NCI-H446 (cell line): ENCODE data around the gene SNPH.

Experiments used
- DNase-seq, 2 experiments: peaks; one replicate each; lab custom pipeline; 2025; lab: John Stamatoyannopoulos, UW

SNPH gene

GRCh38 chr20:1323830-1324597 lies 57.9 kb downstream of the SNPH start:
- DNase-seq, result no peak

DNA sequence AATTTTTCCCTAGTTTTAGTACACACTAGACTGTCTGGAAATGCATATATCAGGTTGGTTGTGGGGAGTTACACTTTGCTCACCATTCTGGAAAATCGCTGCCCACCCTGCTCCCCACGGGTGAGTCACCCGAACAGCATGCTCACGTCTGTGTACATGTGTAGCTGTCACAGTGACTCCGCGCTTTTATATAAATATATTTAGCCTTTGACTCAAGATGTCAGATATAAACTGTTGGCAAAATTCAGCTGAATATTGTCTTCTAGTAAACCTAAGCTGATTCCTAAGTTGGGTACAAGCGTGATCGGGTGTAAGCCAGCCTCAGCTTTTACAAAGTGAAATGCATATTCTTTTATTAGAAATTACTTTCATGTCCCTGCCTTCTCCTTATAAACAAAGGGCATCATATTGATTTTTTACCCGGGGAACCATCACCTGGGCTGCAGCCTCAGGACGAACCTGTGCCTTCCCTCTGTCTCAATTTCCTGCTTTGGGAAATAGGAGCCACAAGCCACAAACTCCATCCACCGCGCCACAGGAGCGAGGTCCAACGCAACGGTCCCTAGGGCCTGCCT lies 58.6 kb downstream of the SNPH start:
- no peak for DNase-seq

GRCh38 chr20:1325173-1326030 lies 59.3 kb downstream of the SNPH start:
- peak; percentile 92 to 98 for DNase-seq

DNA sequence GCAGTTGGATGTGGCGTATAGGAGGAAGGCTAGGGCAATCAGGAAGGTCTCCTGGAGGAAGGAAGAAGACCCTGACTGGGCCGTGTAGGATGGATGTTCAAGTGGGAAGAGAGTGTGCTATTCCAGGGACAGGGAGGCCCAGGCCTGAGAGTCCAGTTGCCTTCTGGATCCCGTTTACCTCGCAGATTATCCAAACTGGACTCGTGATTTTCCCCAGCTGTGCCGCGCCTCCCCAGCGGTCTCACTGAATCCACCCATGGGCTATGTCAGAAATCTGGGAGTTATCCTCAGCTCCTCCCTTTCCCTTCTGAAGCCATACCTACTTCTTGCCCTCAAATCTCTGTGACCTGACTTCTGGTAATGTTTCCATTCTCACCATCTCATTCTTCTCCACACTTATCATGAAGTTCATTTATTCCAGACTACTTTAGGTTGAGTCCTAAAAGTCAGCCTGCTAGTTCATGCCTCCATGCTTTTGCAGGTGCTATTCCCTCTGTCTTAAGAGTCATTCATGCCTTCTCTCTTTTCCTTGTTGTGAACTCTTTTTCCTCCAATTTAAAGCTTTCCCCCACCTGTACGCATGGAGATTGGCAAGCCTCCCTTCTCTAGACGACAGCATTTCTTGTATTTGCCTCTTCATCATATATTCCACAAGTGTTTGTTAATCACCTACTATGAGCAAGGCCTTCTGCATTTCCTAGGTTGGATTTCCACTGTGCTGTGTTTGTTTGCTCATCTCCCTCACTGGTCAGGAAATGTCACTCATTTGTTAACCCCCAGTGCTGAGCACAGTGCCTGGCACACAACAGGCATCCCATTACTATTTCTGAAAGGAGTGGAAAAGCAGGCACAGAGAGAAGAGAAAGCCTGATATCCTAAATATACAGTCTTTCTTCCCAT lies 60.2 kb downstream of the SNPH start:
- DNase-seq, result no peak

DNA sequence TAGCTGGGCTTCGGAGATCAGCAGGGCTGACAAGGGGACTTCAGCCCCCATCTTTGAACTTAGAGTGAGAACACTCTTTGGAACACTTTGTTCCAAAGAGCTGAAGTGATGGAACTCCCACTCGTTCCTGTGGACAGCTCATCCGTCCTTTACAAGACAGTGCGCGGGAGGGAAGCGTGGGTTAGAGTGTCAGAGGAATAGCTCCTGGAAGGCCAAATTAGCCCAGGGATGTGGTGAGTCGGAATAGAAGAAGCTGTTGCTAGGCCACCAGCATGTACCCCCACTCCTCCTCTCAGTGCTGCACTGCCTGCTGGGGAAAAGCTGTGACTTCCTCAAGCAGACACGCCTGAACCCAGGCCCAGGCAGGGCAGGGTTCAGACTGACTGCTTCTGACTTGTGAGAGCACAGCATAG lies 61.2 kb downstream of the SNPH start:
- DNase-seq, result no peak

- no peak for DNase-seq
Observed at GRCh38 chr20:1327827-1328679, 62.0 kb downstream of the SNPH start.

DNA sequence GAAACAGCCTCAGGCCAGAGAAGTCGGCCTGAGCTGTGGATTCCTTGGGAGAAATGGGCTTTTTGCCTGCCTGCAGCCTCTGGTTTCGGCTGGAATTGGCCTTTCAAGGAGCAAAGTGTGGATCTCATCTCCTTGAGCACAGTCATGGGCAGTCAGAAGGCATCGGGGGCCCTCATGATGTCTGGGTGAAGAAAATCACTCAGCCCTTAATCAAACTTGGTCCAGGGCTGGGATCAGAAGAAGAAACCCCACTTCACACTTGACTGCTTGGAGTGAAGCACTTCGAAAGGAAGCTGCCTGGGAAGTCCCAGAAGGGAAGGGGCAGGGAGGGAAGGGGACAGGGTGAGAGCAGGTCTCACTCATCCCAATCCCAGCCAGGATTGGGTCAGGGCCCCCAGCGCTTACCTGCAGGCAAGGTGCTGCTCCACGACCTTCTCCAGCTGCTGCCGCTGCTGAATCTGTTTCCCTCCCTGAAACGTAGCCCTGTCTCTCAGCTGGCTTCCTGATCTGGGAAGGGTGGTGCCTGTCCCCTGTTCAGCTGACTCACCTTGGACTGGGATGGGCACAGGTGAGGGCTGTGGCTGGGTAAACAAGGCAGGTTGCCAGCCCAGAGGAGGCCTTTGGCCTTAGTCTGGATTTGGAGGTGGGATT lies 62.7 kb downstream of the SNPH start, which contains the start of gene SDCBP2:
Gene SDCBP2, minus strand, starts transcription at position 460 of the 651 bp plus-strand sequence. CDS start 8,723 bp downstream, outside the sequence.
- DNase-seq, result no peak

DNA sequence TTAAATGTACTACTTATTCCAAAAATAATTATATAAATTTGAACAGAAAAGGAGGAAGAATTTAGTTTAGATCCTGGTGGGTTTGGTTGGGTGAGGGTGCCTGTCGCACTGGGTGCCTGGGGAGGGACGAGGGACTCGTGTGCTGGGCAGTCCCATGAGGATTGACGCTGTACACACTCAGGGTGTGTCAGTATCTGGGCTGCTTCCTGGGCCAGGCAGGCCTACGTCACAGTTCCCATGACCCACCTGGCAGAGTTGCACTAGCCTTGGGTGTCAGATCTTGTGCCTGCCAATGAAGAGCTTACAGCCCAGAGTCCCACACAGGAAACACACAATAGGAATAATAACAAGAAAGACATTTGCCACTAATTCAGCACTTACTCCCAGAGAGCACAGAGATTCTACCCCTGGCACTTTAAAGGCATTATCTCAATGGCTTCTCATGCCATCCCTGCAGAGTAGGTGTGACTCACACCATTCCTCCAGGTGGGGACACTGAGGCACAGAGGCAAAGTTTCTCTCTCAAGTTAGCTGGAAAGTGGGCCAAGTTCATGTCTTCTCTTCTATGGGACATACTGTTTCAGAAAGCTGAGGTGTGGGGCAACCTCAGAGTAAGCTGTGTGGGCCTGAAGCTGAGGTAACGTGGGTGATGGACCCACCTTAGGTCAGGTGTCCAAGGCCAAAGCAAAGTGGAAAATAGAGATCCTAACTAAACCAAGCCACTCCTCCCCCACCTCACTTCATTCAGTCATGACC lies 64.2 kb downstream of the SNPH start:
- DNase-seq, result no peak

DNA sequence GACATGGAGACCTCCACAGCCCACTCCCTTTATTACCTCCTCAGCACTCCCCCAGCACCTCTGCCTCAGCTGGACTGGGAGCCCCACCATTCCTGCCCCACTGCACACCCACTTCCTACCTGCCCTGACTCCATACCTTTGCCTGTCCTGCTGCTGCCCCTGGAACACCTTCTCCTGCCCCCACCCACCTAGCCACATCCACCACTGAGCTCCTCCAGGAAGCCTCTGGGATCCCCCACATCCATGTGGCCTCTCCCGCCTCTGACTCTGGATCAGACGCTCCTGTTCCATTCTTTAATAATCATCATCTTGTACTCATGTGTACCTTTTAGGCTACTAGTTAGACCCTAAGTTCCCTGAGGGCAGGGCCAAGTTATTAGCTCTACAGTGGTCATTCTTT lies 65.0 kb downstream of the SNPH start:
- DNase-seq, result no peak

DNA sequence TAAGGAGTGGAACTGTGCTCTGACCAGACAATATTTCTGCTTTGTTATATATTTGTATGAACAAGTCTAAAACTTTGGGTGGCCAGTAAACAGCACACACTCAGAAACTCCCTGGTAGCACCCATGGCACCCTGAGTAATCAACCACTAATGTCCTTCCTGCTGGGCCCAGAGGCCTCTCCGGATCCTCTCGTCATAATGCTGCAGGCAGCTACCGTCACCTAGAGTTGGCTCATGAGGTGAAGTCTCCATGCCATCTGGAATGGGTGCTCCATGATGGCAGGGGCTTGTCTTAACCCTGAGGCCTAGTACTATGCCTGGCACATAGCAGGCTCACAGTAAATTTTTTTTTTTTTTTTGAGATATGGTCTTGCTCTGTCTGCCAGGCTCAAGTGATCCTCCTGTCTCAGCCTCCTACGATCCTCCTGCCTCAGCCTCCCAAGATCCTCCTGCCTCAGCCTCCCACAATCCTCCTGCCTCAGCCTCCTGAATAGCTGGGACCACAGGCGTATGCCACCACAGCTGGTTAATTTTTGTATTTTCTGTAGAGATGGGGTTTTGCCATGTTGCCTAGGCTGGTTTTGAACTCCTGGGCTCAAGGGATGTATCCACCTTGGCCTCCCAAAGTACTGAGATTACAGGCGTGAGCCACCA lies 65.8 kb downstream of the SNPH start:
- DNase-seq, result no peak

GRCh38 chr20:1332749-1333300 lies 66.7 kb downstream of the SNPH start:
- no peak for DNase-seq

- DNase-seq, result no peak
Observed at GRCh38 chr20:1333462-1334369, 67.6 kb downstream of the SNPH start.

GRCh38 chr20:1334370-1334731 lies 68.3 kb downstream of the SNPH start:
- DNase-seq, result no peak

GRCh38 chr20:1334761-1335160 lies 68.7 kb downstream of the SNPH start:
- DNase-seq, result no peak

- no peak for DNase-seq
Observed at GRCh38 chr20:1335961-1336698, 70.0 kb downstream of the SNPH start.

DNA sequence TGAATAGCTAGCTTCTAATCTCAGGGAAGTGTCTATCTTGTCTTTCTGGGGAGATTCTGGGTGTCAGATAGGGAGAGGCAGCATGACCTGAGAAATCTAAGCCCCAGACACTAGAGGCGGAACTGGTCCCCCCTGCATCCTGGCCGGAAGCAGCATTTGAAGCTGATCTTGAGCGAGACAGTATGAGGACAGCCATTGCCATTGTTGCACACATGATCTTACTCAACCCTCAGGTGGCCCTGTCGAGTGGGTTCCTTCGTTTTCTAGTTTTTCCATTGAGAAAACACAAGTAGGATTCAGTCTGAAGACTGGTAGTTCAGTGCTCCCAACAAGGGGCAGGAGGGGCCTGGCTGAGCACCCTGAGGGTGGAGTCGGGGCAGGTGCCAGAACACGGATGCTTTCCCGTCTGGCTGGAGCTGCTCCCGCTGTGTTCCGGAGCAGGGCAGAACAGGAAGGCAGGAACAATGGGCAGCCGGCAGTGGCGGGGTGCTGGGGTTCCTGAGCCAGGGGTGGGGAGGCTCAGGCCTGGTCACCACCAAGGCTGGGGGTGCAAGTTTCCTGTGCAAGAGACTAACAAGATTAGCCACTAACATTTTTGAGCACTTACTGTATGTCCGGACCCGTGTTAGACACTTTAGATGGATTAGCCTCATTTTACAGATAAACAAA lies 70.7 kb downstream of the SNPH start:
- DNase-seq, result peak in 1 of 2 experiments; percentile 27
